Skeletal muscle satellite cell (primary cell): ENCODE results near the gene CCDC112.
"Not testable (repeated sequence)": the region's sequence is repeated elsewhere in the genome, so short reads cannot be mapped to it uniquely, and the experiment has no call there.

ENCODE experiments used
- H3K27me3 ChIP-seq: 2 replicates; pipeline ENCODE4 v1.7.0; 2013; ENCODE audit warnings: low read length; ENCODE audit not compliant: control insufficient read depth, insufficient read depth
- H3K36me3 ChIP-seq: 2 replicates; pipeline ENCODE4 v1.7.0; 2013; ENCODE audit warnings: mild to moderate bottlenecking, control low read depth, low read length; ENCODE audit not compliant: insufficient read depth
- H3K4me1 ChIP-seq: 2 replicates; pipeline ENCODE4 v1.7.0; 2013; ENCODE audit warnings: low read length; ENCODE audit not compliant: control insufficient read depth, insufficient read depth
- H3K4me2 ChIP-seq: 2 replicates; pipeline ENCODE4 v1.7.0; 2013; ENCODE audit warnings: mild to moderate bottlenecking, low read length
- H3K4me3 ChIP-seq: 2 replicates; pipeline ENCODE4 v1.7.0; 2013; ENCODE audit warnings: low read length
- H3K9ac ChIP-seq: 2 replicates; pipeline ENCODE4 v1.7.0; 2013; ENCODE audit warnings: mild to moderate bottlenecking, low read depth, low read length, moderate library complexity
- H3K9me3 ChIP-seq: replicated peaks from 2 replicates; pipeline ENCODE4 v1.7.0; 2013; ENCODE audit warnings: mild to moderate bottlenecking, control low read depth, low read length

Gene CCDC112

DNA sequence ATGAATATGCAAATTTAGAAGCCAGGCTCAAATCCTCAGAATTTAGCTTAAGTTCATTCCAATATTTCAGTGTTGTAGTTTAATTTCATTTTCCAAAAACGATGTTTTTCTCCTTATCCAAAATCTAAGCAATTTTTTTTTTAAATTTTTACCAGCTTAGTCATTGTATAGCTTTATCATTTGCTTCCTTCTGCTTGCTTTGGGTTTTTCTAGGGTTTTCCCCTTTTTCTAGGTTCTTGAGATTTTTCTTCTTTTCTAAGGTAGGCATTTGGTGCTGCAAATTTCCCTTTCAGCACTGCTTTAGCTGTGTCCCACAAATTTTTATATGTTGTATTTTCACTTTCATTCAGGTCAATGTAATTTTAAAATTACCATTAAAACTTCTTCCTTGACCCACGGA lies 34.4 kb upstream of the CCDC112 start:
- H3K4me1 ChIP-seq, result no peaks in the 10 kb centered on the region
- no peaks in the 10 kb centered on the region for H3K9me3 ChIP-seq
- H3K36me3 ChIP-seq, result no peaks in the 10 kb centered on the region

DNA sequence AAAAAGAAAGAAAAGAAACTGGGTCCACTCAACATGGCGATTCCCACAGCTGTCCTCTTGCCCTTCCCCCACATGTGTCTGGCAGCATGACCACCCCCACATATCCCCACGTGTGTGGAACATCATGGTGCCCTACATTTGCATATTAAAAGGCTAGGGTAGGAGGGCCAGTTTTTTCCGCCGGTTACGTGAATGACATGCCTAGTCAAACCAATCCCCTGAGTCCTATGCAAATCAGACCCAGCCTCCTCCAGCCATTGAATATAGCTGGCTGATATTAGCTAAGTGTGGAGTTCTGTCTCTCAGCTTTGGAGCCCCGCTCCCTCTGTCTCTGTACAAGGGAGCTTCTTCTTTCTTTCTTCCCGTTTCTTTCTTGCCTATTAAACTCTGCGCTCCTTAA lies 33.0 kb upstream of the CCDC112 start:
- Histone ChIP-seq H3K4me2 (no peak overlapping the region), H3K4me3 (no peak overlapping the region), H3K9ac (no peak overlapping the region)

More for the DNA sequence above, 34.4 kb upstream of the CCDC112 start:
- H3K27me3 ChIP-seq, result no peaks in the 10 kb centered on the region
- H3K4me2 ChIP-seq, result no peak overlapping the region
- no peak overlapping the region for H3K4me3 ChIP-seq
- no peak overlapping the region for H3K9ac ChIP-seq

DNA sequence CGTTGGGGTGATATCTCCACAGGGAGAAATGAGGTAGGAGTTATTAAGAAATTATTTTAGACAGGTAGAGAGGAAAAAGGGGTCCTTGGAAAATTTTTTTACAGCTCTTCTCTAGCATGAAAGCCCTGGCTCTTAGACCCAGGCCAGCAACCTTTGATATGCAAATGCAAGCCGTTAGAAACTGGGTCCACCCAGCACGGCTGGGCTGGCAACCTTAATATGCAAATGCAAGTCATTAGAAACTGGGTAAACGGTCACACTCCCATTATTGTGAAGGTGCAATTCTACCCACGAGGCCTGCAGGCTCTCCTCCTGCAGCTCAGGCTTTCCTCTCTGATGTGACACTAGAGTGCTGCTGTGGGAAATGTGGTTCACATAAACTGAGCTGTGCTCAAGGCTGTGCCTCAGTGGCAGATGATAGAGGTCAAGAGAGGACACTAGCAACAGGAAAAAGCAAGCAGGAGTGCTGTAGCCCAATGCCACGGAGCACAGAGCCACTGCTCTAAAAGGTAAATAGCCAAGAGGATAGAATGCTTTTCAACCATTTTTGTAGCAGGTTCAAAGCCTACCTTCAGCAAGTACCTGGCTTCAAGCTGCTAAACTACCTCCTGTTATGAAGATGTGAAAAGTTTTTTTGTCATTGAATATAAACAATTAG lies 32.3 kb upstream of the CCDC112 start:
- H3K4me1 ChIP-seq, H3K9ac ChIP-seq, H3K27me3 ChIP-seq, H3K4me2 ChIP-seq, H3K36me3 ChIP-seq, H3K9me3 ChIP-seq, H3K4me3 ChIP-seq: not testable (repeated sequence)

More for the DNA sequence above, 33.0 kb upstream of the CCDC112 start:
- Histone ChIP-seq H3K9me3 (no peaks in the 10 kb centered on the region), H3K4me1 (no peaks in the 10 kb centered on the region), H3K36me3 (no peaks in the 10 kb centered on the region), H3K27me3 (no peaks in the 10 kb centered on the region)

DNA sequence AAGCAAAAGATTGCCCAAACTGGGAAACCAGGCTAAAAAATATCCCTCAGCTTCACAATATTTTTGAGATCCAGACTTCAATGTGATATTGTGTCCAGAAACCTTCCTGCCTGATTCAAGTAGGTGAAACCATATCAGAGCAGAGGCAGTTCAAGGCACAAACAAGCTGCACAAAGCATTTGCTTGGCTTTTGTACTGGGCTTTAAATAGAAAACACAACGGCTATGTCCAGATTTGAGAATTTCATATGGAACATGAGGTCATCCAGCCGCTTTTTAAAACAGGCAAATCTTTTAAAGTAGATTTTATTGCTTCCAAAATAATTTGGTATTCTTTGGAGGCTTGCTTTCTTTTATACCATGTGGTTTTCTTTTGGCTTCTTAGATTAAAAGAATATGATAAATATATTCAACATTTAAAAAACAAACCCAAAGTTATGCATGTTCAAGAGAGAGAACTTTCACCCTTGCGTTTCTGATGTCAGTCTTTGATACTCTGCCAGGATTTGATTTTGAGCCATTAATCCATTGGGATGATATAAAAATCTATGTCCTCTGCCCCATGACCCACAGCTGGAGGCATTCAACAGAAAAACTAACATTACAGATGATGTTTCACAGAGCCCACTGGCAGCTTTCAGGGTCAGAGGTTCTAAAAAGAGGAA lies 29.0 kb upstream of the CCDC112 start:
- H3K27me3 ChIP-seq, result no peaks in the 10 kb centered on the region
- no peak overlapping the region for H3K4me3 ChIP-seq
- no peaks in the 10 kb centered on the region for H3K9me3 ChIP-seq
- no peaks in the 10 kb centered on the region for H3K4me1 ChIP-seq
- H3K9ac ChIP-seq, result no peak overlapping the region
- no peaks in the 10 kb centered on the region for H3K36me3 ChIP-seq
- H3K4me2 ChIP-seq, result no peak overlapping the region

DNA sequence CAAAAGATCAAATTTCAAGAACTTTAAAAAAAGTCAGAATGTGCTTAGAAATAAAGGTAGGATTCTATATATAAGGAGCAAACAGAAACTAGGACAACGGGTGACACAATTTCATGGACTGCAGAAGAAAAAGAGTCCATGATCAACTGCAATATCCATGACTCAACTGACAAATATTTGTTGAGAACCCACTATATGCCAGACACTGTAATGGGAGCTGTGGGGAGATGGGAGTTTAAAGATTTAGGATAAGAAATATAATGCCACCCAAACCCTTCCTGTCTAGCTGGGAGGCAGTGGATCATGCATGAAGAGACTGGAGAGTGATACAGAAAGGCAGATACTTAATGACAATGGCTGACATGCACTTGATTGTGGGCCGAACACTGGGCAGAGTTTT lies 27.6 kb upstream of the CCDC112 start:
- Histone ChIP-seq H3K9me3 (no peaks in the 10 kb centered on the region), H3K9ac (no peak overlapping the region), H3K36me3 (no peaks in the 10 kb centered on the region), H3K4me3 (no peak overlapping the region), H3K27me3 (no peaks in the 10 kb centered on the region), H3K4me1 (no peaks in the 10 kb centered on the region), H3K4me2 (no peak overlapping the region)

DNA sequence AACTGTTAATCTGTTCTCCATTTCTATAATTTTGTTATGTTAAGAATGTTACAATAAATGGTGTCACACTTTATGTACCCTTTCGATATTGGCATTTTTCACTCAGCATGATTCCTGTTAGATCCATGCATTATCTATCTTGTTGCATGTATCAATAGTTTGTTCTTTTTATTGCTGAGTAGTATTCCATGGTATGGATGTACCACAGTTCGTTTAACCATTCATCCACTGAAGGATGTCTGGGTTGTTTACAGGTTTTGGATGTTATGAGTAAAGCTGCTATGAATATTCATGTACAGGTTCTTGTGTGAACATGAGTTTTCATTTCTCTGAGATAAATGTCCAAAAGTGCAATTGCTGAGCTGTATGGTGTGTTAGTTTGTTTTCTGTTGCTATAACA lies 26.3 kb upstream of the CCDC112 start:
- no peaks in the 10 kb centered on the region for H3K9me3 ChIP-seq
- no peak overlapping the region for H3K4me3 ChIP-seq
- H3K4me1 ChIP-seq, result no peaks in the 10 kb centered on the region
- H3K27me3 ChIP-seq, result no peaks in the 10 kb centered on the region
- H3K4me2 ChIP-seq, result no peak overlapping the region
- H3K9ac ChIP-seq, result no peak overlapping the region
- H3K36me3 ChIP-seq, result no peaks in the 10 kb centered on the region

DNA sequence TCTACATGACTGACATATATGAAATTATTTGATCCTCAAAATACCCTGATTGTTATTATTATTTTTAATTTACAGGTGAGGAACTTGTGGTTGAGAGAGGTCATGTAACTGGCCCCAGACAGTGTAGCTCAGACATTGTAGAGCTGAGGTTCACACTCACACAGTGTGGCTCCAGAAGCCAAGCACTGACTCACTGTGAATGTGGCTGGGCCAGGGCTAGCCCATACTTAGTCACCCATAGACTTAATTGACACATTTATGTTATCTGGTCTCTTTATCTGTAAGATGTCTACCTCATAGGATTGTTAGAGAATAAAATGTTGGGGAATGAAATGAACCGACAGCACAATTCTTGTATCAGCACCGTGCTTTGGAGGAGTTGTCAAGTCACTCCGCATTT lies 24.9 kb upstream of the CCDC112 start:
- Histone ChIP-seq H3K4me1 (no peaks in the 10 kb centered on the region), H3K4me2 (no peak overlapping the region), H3K9me3 (no peaks in the 10 kb centered on the region), H3K4me3 (no peak overlapping the region), H3K36me3 (no peaks in the 10 kb centered on the region), H3K9ac (no peak overlapping the region), H3K27me3 (no peaks in the 10 kb centered on the region)

DNA sequence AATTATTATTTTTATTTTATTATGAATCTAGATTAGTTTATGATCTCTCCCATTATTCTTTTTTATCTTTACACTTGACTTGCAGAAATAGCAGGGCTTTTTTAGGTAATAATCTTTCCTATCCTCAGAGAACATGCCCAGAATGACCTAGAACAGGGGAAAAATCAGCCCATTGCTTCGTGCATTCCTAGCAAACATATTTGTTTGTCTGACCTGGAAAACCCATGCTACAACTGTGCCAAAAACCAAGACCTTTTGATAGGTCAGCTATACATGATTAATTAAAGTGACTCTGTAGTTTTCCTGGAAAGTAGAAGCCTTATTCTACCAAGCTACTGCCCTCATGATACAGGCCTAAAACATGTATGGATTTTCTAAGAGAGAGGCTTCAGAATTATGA lies 24.1 kb upstream of the CCDC112 start:
- Histone ChIP-seq H3K36me3 (no peaks in the 10 kb centered on the region), H3K9ac (no peak overlapping the region), H3K4me1 (no peaks in the 10 kb centered on the region), H3K27me3 (no peaks in the 10 kb centered on the region), H3K9me3 (no peaks in the 10 kb centered on the region), H3K4me3 (no peak overlapping the region), H3K4me2 (no peak overlapping the region)

DNA sequence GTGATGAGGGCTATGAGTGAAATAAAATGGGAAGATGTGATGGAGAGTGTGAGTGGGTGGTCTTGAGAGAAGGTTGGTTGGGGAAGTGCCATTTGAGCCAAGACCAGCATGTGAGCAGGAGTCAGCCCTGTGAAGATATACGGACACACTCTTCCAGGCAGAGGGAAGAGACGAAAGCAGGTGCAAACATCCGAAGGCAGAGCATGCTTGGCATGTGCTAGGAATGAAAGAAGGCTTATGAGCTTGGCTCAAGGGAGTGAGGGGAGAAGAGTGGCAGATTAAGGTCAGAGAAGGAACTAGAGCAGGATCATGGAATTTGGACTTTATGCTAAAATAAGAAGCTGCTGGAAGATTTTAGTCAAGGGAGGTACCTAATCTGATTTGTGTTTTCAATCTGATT lies 23.6 kb upstream of the CCDC112 start:
- H3K4me3 ChIP-seq, result no peak overlapping the region
- H3K9me3 ChIP-seq, result no peaks in the 10 kb centered on the region
- H3K4me1 ChIP-seq, result no peaks in the 10 kb centered on the region
- no peaks in the 10 kb centered on the region for H3K27me3 ChIP-seq
- H3K4me2 ChIP-seq, result no peak overlapping the region
- no peaks in the 10 kb centered on the region for H3K36me3 ChIP-seq
- H3K9ac ChIP-seq, result no peak overlapping the region

DNA sequence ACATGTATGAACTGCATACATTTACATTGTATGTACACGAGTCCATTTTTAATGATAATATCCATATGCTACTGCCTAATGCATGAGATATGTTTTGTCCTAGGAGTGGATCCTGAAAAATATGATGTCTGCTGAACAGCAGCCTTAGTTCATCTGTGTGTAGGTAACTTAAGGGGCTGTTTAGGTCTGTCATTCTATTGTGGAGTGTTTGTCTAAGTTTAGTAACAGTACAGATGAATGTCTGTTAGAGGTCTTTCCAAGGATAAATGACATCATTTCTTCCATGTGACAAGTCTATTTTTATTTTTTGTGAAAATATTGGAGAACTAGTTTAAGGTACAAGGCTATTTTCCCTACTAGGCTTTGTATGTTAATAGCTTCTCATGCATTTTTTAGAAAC lies 22.6 kb upstream of the CCDC112 start:
- Histone ChIP-seq H3K4me2 (no peak overlapping the region), H3K36me3 (no peaks in the 10 kb centered on the region), H3K9me3 (no peaks in the 10 kb centered on the region), H3K27me3 (no peaks in the 10 kb centered on the region), H3K4me3 (no peak overlapping the region), H3K9ac (no peak overlapping the region), H3K4me1 (no peaks in the 10 kb centered on the region)

DNA sequence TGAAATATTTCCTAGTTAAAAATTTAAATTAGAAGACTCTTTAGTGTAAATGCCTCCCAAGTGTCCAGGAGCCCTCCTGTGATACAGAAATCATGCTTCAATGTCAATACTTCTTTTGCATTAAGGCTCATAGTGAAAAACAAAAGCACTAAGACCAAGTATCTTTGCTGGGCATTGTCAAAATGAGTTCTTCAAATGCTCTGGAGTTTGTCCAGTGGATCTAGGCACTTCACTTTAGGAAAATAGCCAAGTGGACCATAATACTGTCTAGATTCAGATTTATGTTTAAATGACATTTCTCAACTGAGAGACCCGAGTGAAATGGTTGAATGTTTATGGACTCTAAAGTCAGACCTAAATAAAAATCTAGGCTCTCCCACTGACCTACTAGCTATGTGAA lies 21.3 kb upstream of the CCDC112 start:
- no peak overlapping the region for H3K4me2 ChIP-seq
- no peaks in the 10 kb centered on the region for H3K27me3 ChIP-seq
- H3K36me3 ChIP-seq, result no peaks in the 10 kb centered on the region
- H3K4me1 ChIP-seq, result no peaks in the 10 kb centered on the region
- no peak overlapping the region for H3K4me3 ChIP-seq
- H3K9ac ChIP-seq, result no peak overlapping the region
- no peaks in the 10 kb centered on the region for H3K9me3 ChIP-seq

DNA sequence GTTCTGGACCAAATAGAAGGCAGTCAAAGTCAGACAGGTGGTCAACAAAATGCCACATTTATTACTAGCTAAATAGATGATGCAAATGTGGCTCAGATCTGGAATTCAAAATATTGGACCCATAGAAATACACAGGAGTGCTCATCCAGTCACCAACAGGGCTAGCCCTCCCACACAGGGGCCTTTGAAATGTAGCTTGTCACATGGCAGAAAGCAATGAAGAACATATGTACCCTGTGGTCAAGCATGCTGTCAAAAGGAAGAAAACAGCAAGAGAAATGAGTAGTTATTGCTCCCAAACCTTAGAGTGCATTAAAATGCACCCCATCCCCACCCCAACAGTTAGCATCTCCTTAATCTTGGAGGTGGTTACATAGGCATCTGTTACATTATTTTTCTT lies 20.9 kb upstream of the CCDC112 start:
- no peak overlapping the region for H3K4me3 ChIP-seq
- no peaks in the 10 kb centered on the region for H3K27me3 ChIP-seq
- no peaks in the 10 kb centered on the region for H3K36me3 ChIP-seq
- H3K9me3 ChIP-seq, result no peaks in the 10 kb centered on the region
- H3K9ac ChIP-seq, result no peak overlapping the region
- no peaks in the 10 kb centered on the region for H3K4me1 ChIP-seq
- no peak overlapping the region for H3K4me2 ChIP-seq
